Endometrium (tissue), 2 donors: Measurements from ENCODE around the gene MAGEH1.
"Not testable (repeated sequence)": the region's sequence is repeated elsewhere in the genome, so short reads cannot be mapped to it uniquely, and the experiment has no call there.

Experiments used
- FAIRE-seq: peaks from 2 replicates; lab custom pipeline; 2012; peaks lifted over from hg19 to GRCh38; lab: Jason Lieb, UNC
- donor health status: control.
- donor health status: control.

Gene MAGEH1

DNA sequence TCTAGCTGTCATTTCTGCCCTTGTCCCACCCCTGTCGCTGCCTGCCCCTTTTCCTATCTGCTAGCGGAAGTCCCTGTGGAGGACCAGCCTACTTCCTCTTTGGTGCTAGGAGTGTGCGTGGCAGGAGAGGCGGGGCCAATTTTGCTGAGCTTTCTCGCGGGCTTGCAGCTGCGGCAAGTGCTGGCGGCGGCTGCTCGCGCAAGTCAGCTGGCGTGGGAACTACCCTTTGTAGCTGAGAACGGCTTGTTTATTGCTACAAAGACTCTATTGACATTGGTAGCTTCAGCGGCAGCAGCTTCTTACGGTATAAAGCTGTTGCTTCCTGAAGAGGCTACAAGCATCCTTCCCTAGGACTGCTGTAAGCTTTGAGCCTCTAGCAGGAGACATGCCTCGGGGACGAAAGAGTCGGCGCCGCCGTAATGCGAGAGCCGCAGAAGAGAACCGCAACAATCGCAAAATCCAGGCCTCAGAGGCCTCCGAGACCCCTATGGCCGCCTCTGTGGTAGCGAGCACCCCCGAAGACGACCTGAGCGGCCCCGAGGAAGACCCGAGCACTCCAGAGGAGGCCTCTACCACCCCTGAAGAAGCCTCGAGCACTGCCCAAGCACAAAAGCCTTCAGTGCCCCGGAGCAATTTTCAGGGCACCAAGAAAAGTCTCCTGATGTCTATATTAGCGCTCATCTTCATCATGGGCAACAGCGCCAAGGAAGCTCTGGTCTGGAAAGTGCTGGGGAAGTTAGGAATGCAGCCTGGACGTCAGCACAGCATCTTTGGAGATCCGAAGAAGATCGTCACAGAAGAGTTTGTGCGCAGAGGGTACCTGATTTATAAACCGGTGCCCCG is at the start of gene MAGEH1:
Gene MAGEH1, plus strand, starts transcription at position 138 of the 843 bp plus-strand sequence. Its CDS starts 248 bp downstream, at position 386.
- no peak for FAIRE-seq

DNA sequence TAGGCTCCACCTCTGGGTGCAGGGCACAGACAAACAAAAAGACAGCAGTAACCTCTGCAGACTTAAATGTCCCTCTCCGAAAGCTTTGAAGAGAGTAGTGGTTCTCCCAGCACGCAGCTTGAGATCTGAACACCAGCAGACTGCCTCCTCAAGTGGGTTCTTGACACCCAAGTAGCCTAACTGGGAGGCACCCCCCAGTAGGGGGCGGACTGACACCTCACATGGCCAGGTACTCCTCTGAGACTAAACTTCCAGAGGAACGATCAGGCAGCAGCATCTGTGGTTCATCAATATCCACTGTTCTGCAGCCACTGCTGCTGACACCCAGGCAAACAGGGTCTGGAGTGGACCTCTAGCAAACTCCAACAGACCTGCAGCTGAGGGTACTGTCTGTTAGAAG is 24.8 kb upstream of the MAGEH1 start:
- not testable (repeated sequence) for FAIRE-seq

GRCh38 chrX:55443468-55443867 is 8.5 kb upstream of the MAGEH1 start:
- FAIRE-seq: not testable (repeated sequence)

DNA sequence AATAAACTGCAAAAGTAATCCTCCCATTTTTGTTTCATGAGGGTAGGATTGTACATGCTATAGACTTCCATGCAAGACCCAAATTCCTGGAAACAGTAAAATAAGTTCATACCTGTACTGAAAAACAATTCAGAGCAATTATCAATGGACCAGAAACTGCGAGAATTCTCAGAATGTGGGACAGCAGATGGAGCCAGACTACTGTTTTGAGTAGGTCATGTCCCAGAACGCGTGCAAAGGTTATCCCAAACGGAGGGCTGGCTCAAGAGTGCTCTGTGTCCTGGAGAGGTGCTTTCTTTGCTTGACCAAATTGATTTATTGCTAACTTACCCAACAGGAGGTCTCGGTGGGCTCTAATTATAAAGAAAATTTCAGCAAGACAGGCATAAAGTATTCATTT is 1.7 kb upstream of the MAGEH1 start:
- FAIRE-seq: no peak

DNA sequence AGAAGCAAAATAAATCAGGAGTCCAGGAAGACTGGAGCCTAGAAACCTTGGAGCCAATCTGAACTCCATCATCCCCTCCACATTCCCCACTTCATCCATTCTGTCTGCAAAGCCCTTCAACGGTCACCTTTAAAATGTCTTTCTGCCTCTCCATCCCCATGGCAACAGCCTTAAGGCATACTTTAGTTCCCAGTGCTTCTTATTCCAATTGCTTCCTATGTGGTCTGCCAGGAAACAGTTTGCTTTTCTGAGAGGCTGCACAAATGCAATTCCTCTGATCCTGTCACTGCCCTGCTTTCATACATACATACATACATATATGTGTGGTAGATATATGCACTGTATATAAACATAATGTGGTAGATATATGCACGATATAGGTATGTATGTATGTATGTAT is 786 bp upstream of the MAGEH1 start:
- FAIRE-seq: no peak

GRCh38 chrX:55451626-55451989 is 319 bp upstream of the MAGEH1 start:
- FAIRE-seq: no peak

DNA sequence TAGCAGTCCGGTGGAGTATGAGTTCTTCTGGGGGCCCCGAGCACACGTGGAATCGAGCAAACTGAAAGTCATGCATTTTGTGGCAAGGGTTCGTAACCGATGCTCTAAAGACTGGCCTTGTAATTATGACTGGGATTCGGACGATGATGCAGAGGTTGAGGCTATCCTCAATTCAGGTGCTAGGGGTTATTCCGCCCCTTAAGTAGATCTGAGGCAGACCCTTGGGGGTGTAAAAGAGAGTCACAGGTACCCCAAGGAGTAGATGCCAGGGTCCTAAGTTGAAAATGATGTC is 852 bp downstream of the MAGEH1 start:
- FAIRE-seq: no peak

GRCh38 chrX:55455708-55456107 is 3.8 kb downstream of the MAGEH1 start:
- FAIRE-seq: not testable (repeated sequence)

- FAIRE-seq: not testable (repeated sequence)
These were observed 7.5 kb downstream of the MAGEH1 start for GRCh38 chrX:55459426-55459825.

DNA sequence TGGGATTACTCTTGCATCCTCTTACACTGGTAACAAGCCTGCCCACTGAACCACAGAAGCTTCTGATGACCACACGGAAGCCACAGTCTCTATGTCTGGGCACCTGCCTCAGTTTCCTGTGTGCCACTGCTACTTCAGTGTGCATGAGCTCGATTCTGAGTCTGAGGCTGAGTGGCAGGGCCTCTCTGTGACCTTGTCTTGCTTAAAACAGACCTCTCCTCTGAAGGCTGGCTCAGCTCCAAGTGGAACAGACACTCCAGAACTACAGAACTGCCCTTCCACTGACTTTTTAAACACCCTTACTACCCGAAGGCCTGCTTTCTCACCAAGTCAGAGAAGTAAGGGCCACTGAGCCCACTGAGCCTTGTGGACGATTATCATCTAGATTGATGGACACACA is 8.0 kb downstream of the MAGEH1 start:
- not testable (repeated sequence) for FAIRE-seq

DNA sequence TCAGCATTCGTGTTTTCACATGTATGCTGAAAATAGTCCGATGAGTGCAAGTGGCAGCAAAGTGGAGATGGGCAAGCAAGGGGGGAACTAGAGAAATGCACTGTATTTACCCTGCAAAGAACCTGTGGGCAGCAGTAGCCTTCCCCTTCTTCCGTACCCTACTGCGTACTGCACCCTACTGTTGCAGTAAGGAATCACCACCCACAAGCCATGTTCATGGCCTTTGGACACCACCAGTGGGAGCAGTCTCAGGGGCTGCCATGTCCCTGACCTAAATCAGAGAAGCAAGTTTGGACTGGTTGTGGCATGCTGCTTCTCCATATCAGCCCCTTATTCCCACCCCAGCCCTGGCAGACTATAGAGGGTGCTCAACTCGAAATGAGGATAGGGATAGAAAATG is 12.1 kb downstream of the MAGEH1 start:
- not testable (repeated sequence) for FAIRE-seq

DNA sequence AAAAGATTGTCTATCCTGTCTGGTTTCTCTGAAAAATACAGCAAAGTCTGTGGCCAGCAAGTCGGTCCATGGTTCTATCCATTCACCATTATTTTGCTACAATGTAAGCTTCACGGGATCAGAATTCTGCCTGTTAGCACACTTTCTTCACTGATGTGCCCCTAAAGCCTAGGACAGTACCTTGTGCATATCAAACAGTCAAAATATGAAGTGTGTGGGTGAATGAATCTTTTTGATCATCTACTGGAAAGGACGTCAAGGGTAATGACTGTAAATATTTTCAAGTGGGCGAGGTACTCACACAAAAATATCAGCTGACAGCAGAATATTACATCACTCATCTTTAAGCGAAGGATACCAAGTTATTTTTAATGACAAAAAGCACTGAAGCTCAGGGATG is 13.2 kb downstream of the MAGEH1 start:
- FAIRE-seq: not testable (repeated sequence)

DNA sequence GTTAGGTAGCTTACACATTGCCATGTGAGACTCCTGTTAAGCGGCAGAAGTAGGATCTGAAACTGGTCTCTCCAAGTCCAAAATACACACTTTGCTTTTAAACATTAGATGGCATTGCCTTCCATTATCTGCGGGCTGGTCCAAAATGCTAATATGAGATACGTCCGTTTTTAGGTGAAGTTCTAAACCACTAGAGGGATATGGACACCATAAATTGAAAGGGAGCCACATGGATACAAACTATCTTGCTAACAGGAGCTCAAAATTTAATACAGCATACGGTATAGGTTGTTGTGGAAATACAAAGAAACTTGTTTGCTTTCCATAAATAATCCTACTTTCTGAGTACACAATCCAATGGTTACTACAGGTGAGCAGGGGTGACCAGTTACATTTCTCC is 13.9 kb downstream of the MAGEH1 start:
- FAIRE-seq: not testable (repeated sequence)

GRCh38 chrX:55479956-55480355 is 28.0 kb downstream of the MAGEH1 start:
- FAIRE-seq: not testable (repeated sequence)

- FAIRE-seq: no peak
These were observed 28.6 kb downstream of the MAGEH1 start for GRCh38 chrX:55480390-55481062.

DNA sequence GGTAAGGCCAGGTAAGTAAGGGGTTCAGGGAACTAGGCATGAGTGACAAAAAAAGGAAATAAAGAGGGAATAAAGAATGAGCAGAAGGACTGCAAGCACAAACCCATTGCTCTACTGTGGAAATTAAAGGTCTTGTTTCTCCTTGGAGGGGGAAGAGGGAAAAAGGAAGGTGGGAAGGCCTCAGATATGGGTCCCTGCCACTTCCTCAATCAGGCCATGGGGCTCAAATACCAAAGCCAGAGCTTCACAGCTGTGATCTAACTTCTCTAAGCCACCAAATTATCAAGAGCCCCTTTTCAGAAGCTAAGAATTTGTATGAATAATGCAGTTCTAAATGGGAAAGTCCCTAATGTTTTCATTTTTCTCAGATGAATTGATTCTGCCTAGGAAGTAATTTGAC is 33.0 kb downstream of the MAGEH1 start:
- FAIRE-seq: no peak

DNA sequence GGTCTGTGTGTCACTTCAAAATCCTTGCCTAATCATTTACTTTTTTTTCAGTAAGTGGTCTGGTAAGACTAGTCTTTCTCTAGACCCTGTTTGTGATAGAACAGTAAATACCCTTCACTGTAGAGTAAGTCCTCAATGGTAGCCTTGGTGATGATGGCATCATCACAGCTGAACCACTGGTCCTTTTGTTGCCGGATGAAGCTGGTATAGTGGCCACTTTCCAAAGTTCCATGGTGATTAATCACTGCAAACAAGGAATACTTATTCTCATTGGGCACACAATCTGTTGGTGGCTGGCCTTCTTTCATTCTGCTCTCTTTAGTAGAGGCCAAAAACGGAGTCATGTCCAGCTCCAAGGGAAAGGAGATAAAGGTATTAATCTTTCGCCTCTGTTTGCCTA is 34.8 kb downstream of the MAGEH1 start:
- FAIRE-seq: no peak

- no peak for FAIRE-seq
These were observed 35.2 kb downstream of the MAGEH1 start for GRCh38 chrX:55487143-55487542.

- FAIRE-seq: no peak
These were observed 36.2 kb downstream of the MAGEH1 start for GRCh38 chrX:55488006-55488592.

DNA sequence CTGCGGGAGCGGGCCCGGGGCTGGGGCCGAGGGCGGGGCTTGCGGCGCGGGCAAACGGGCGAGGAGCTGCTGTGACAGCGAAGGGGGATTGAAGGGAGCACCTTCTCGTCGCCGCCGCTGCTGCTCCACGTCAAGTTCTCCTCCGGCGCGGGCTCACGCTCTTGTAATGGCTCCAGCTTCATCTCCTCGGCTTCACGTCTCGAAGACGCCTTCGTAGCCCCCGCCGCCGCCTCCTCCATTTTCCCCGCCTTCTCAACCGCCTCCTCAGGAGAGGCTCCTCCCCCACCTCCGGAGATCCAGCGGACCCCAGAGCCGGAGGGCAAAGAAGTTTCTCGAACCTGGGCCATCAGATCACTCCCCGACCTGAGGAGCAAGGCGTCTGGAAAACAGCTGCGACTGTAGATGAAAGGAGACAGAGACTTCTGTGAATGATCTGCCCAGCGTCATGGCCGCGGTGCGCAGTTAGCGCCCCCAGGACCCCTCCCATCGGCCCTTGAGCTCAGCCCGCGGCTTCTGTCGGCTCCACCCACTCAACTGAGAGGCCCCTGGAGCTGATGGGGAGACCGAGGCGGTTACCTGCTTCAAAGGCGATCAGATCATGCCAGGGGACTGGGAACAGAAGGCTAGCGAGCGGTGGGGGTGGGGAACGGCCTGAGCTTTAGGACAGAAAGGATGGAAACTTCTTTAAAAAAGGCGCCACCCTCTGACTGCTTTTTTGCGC is 36.8 kb downstream of the MAGEH1 start:
- FAIRE-seq: no peak

- no peak for FAIRE-seq
These were observed 37.5 kb downstream of the MAGEH1 start, which contains the start of gene USP51 for GRCh38 chrX:55489314-55490009. TSS of gene USP51 (minus strand) at chrX:55489848. CDS start at chrX:55488939, 909 bp downstream.

GRCh38 chrX:55490121-55490520 is 38.2 kb downstream of the MAGEH1 start:
- no peak for FAIRE-seq
